ENCODE data around the gene SEZ6.

- TF ChIP-seq CTCF (conservative IDR thresholded peaks at IDR 0.05; ENCODE audit: low read depth, low read length) (no peak), EZH2 (IDR thresholded peaks at IDR 0.05; ENCODE audit: borderline replicate concordance, low read depth, low read length, poor library complexity, severe bottlenecking) (no peak)
Measured at GRCh38 chr17:28997806-28998205, 8.0 kb downstream of the SEZ6 start.
